HCT116 (cell line): ENCODE data around the gene GSTA2. TPM values are rescaled to one million over a fixed set of nuclear protein-coding genes. Genes with fewer than 3 reads are reported as not detected.

Experiments
- ATAC-seq: fragments of 200-7000 bp; cut with Tn5 transposase; 2 replicates; pipeline ENCODE4 v1.9.1; 2020; ENCODE audit warnings: mild to moderate bottlenecking, moderate library complexity
- BruUV-seq: library from RNA; stranded (reverse); fragments of 400-500 nt; replicated peaks from 2 replicates; lab custom pipeline; 2021; lab: Mats Ljungman, UMichigan
- CTCF ChIA-PET: fragments of 300-600 bp; sonication (Branson Sonifier 250); formaldehyde crosslinking; loops from one replicate; lab custom pipeline; 2021; ENCODE audit warnings: antibody characterized with exemption; lab: Charles Lee
- POLR2A ChIA-PET: fragments of 300-600, 350-600 bp; sonication (Branson Sonifier 250); formaldehyde crosslinking; loops from one replicate; lab custom pipeline; 2021; ENCODE audit warnings: antibody characterized with exemption; lab: Charles Lee
- RAD21 ChIA-PET, 2 experiments: fragments of 300-600 bp; sonication (Branson Sonifier 250); formaldehyde crosslinking; loops; one replicate each; lab custom pipeline; 2023; ENCODE audit warnings: low total read pairs in 2 of 2; ENCODE audit not compliant: uncharacterized antibody in 2 of 2, unreplicated experiment in 2 of 2, low non-redundant PET in 1 of 2; lab: Charles Lee
- DNase-seq: peaks from one replicate; pipeline ENCODE4 v3.0.0-alpha.2; 2010; ENCODE audit warnings: low read depth, low spot score
- H2AFZ ChIP-seq: fragments of 200-600 bp; shearing (Covaris generic), sonication (generic); 2 replicates; pipeline ENCODE4 v1.6.1; 2017; ENCODE audit warnings: low read depth, mixed run types, mixed read lengths, antibody characterized with exemption, low read length; ENCODE audit not compliant: poor library complexity, severe bottlenecking
- H3K27ac ChIP-seq: 2 replicates; pipeline ENCODE4 v1.5.1; 2012; ENCODE audit warnings: low read depth, low read length
- H3K27me3 ChIP-seq: fragments of 200-600 bp; sonication (generic); 2 replicates; pipeline ENCODE4 v1.6.1; 2016; ENCODE audit warnings: mixed run types, low read length, mixed read lengths; ENCODE audit not compliant: insufficient read depth
- H3K36me3 ChIP-seq, 2 experiments: fragments of 200-500 bp in 1 of 2; fragments of 200-600 bp in 1 of 2; sonication (Bioruptor generic) in 1 of 2; sonication (generic) in 1 of 2; 2 replicates each; pipeline versions ENCODE4 v1.5.1 to v1.6.1; 2014 to 2016; ENCODE audit warnings: low read length in 2 of 2, inconsistent platforms in 1 of 2, mixed read lengths in 1 of 2, mixed run types in 1 of 2; ENCODE audit not compliant: insufficient read depth in 2 of 2, control insufficient read depth in 1 of 2
- H3K4me1 ChIP-seq, 2 experiments: fragments of 200-600 bp in 1 of 2; sonication (generic) in 1 of 2; 2 replicates each; pipeline versions ENCODE4 v1.5.1 to v1.6.1; 2012 to 2017; ENCODE audit warnings: low read length in 2 of 2, inconsistent platforms in 1 of 2, mild to moderate bottlenecking in 1 of 2, mixed read lengths in 1 of 2, mixed run types in 1 of 2, moderate library complexity in 1 of 2; ENCODE audit not compliant: insufficient read depth in 2 of 2, control insufficient read depth in 1 of 2
- H3K4me2 ChIP-seq: fragments of 200-600 bp; sonication (generic); 2 replicates; pipeline ENCODE4 v1.6.1; 2017; ENCODE audit warnings: mixed run types, low read length, mixed read lengths
- H3K4me3 ChIP-seq, 2 experiments: fragments of 200-600 bp in 1 of 2; sonication (generic) in 1 of 2; replicated peaks in 1 of 2; 2 replicates each; pipeline ENCODE4 v1.5.1; 2011 to 2016; ENCODE audit warnings: low read length in 2 of 2, control low read depth in 1 of 2, low read depth in 1 of 2, mild to moderate bottlenecking in 1 of 2, mixed read lengths in 1 of 2, mixed run types in 1 of 2
- H3K79me2 ChIP-seq: fragments of 200-600 bp; sonication (generic); 2 replicates; pipeline ENCODE4 v1.6.1; 2017; ENCODE audit warnings: mild to moderate bottlenecking, mixed run types, low read length, moderate library complexity, mixed read lengths; ENCODE audit not compliant: insufficient read depth
- H3K9ac ChIP-seq: fragments of 200-600 bp; sonication (generic); 2 replicates; pipeline ENCODE4 v1.6.1; 2016; ENCODE audit warnings: low read length, mixed read lengths
- H3K9me2 ChIP-seq: fragments of 200-600 bp; sonication (generic), shearing (Covaris generic); 2 replicates; pipeline ENCODE4 v1.6.1; 2017; ENCODE audit warnings: mixed run types, mild to moderate bottlenecking, moderate library complexity; ENCODE audit not compliant: insufficient read depth
- H3K9me3 ChIP-seq, 2 experiments: fragments of 200-500 bp in 1 of 2; fragments of 200-600 bp in 1 of 2; sonication (Bioruptor generic) in 1 of 2; sonication (generic) in 1 of 2; 2 replicates each; pipeline ENCODE4 v1.6.1; 2014 to 2017; ENCODE audit warnings: low read length in 2 of 2, mixed read lengths in 2 of 2, inconsistent platforms in 1 of 2, low read depth in 1 of 2, mild to moderate bottlenecking in 1 of 2, mixed run types in 1 of 2, moderate library complexity in 1 of 2; ENCODE audit not compliant: control insufficient read depth in 1 of 2, insufficient read depth in 1 of 2
- H4K20me1 ChIP-seq: fragments of 200-600 bp; sonication (generic), shearing (Covaris generic); 2 replicates; pipeline ENCODE4 v1.6.1; 2017; ENCODE audit warnings: mixed run types, mild to moderate bottlenecking, moderate library complexity; ENCODE audit not compliant: insufficient read depth
- CEBPB ChIP-seq: IDR thresholded peaks from 2 replicates; pipeline ENCODE4 v1.6.1; 2012; ENCODE audit warnings: low read depth
- JUND ChIP-seq: IDR thresholded peaks from 2 replicates; pipeline ENCODE4 v1.6.1; 2012
- SIN3A ChIP-seq: IDR thresholded peaks from 2 replicates; pipeline ENCODE4 v1.6.1; 2012; ENCODE audit warnings: low read depth
- SP1 ChIP-seq: IDR thresholded peaks from 2 replicates; pipeline ENCODE4 v1.6.1; 2012; ENCODE audit warnings: low read depth
- ZFX ChIP-seq: fragments of 450-650 bp; IDR thresholded peaks from 2 replicates; pipeline ENCODE4 v1.6.1; 2017
- ZNF274 ChIP-seq: fragments of 200-500 bp; sonication (Bioruptor generic); IDR thresholded peaks from 2 replicates; pipeline ENCODE4 v1.6.1; 2014; ENCODE audit warnings: mild to moderate bottlenecking, low read depth, low read length, inconsistent platforms
- intact Hi-C: fragments of 100-400 bp; cut with micrococcal nuclease; formaldehyde crosslinking; loops from 2 replicates; pipeline ENCODE4 v1.10.0; 2022
- total RNA-seq: library from RNA; stranded (reverse); gene quantifications from one replicate; pipeline ENCODE4 v1.2.1, GENCODE V29; 2021; ENCODE audit not compliant: unreplicated experiment

GSTA2 gene
- total RNA-seq, 1 experiment from 2014 or later, result not detected

GRCh38 chr6:52727908-52728307 is 35.4 kb downstream of the GSTA2 start:
- Histone ChIP-seq H3K9me2 (no peaks in the 10 kb centered on the region), H3K9me3 (no peaks in the 10 kb centered on the region), H3K9ac (no peak overlapping the region), H3K27ac (no peak overlapping the region), H3K4me1 (peaks cover 0 to 15% of the 10 kb centered on the region in 2 experiments; a peak in 1 of 4 replicates), H3K36me3 (no peaks in the 10 kb centered on the region), H3K4me2 (no peak overlapping the region), H3K4me3 (no peak overlapping the region), H2AFZ (no peak overlapping the region), H3K27me3 (no peaks in the 10 kb centered on the region), H3K79me2 (no peaks in the 10 kb centered on the region), H4K20me1 (no peaks in the 10 kb centered on the region)
- DNase-seq, result no peak
- ChIA-PET CTCF (no interaction called here), POLR2A (no interaction called here), RAD21 (no interaction called here)
- no peak for ATAC-seq
- BruUV-seq, result no TSS peak
- no peak for TF ChIP-seq JUND
- no peak for TF ChIP-seq SIN3A
- TF ChIP-seq CEBPB, result no peak
- intact Hi-C loops, result no loop called here

GRCh38 chr6:52726741-52727535 is 36.3 kb downstream of the GSTA2 start:
- Histone ChIP-seq H3K27me3 (no peaks in the 10 kb centered on the region), H3K36me3 (no peaks in the 10 kb centered on the region), H4K20me1 (no peaks in the 10 kb centered on the region), H3K79me2 (no peaks in the 10 kb centered on the region), H3K9me2 (no peaks in the 10 kb centered on the region), H3K9me3 (no peaks in the 10 kb centered on the region), H2AFZ (no peak overlapping the region), H3K4me2 (no peak overlapping the region), H3K27ac (no peak overlapping the region), H3K4me3 (no peak overlapping the region), H3K9ac (no peak overlapping the region), H3K4me1 (peaks cover 0 to 15% of the 10 kb centered on the region in 2 experiments; a peak in 1 of 4 replicates)
- CTCF ChIA-PET, result no interaction called here
- ATAC-seq (no peak), DNase-seq (no peak)
- BruUV-seq, result no TSS peak
- no peak for TF ChIP-seq CEBPB
- TF ChIP-seq ZFX, result no peak
- TF ChIP-seq ZNF274, result no peak
- TF ChIP-seq SP1, result no peak
- intact Hi-C loops, result no loop called here
- RAD21 ChIA-PET, result no interaction called here
- POLR2A ChIA-PET, result no interaction called here
